ENCODE data around the gene LAMC3.

Gene LAMC3

GRCh38 chr9:131008909-131009618 is at the start of gene LAMC3:
Gene LAMC3, plus strand, starts transcription at chr9:131009174. Its CDS starts 41 bp downstream, at chr9:131009215.
- no peak for DNase-seq

GRCh38 chr9:130959809-130960334 is 49.1 kb upstream of the LAMC3 start:
- DNase-seq, result no peak

- DNase-seq, result no peak
Observed at GRCh38 chr9:130960522-130961378, 48.2 kb upstream of the LAMC3 start.

- no peak for DNase-seq
Observed at GRCh38 chr9:130961511-130962300, 47.3 kb upstream of the LAMC3 start.

- DNase-seq, result no peak
Observed at GRCh38 chr9:130962418-130963316, 46.3 kb upstream of the LAMC3 start.

- no peak for DNase-seq
Observed at GRCh38 chr9:130963337-130963908, 45.6 kb upstream of the LAMC3 start.

- no peak for DNase-seq
Observed at GRCh38 chr9:130963916-130964315, 45.1 kb upstream of the LAMC3 start.

- no peak for DNase-seq
Observed at GRCh38 chr9:130965680-130966079, 43.3 kb upstream of the LAMC3 start.

GRCh38 chr9:130970052-130970451 is 38.9 kb upstream of the LAMC3 start:
- DNase-seq, result no peak

- no peak for DNase-seq
Observed at GRCh38 chr9:130970855-130971254, 38.1 kb upstream of the LAMC3 start.

GRCh38 chr9:130971294-130971849 is 37.6 kb upstream of the LAMC3 start:
- DNase-seq, result no peak

GRCh38 chr9:130972277-130972956 is 36.6 kb upstream of the LAMC3 start:
- no peak for DNase-seq

- DNase-seq, result no peak
Observed at GRCh38 chr9:130972957-130973685, 35.9 kb upstream of the LAMC3 start.

- DNase-seq, result no peak
Observed at GRCh38 chr9:130973686-130974281, 35.2 kb upstream of the LAMC3 start.

- DNase-seq, result no peak
Observed at GRCh38 chr9:130974697-130975096, 34.3 kb upstream of the LAMC3 start.

- DNase-seq, result no peak
Observed at GRCh38 chr9:130975156-130975555, 33.8 kb upstream of the LAMC3 start.

GRCh38 chr9:130975932-130976841 is 32.8 kb upstream of the LAMC3 start:
- DNase-seq, result no peak

GRCh38 chr9:130977811-130978221 is 31.2 kb upstream of the LAMC3 start:
- no peak for DNase-seq
